Kidney epithelial cell (primary cell): ENCODE results near the gene UBASH3B. TPM values are rescaled to one million over a fixed set of nuclear protein-coding genes. Genes with fewer than 3 reads are reported as not detected.
"Not testable (repeated sequence)": the region's sequence is repeated elsewhere in the genome, so short reads cannot be mapped to it uniquely, and the experiment has no call there.

Experiments used
- DNase-seq: peaks from one replicate; pipeline ENCODE4 v3.0.0-alpha.2; 2010; ENCODE audit warnings: low read depth
- H3K27me3 ChIP-seq: 2 replicates; pipeline ENCODE4 v1.6.0; 2011; ENCODE audit warnings: low read length; ENCODE audit not compliant: control insufficient read depth, insufficient read depth
- H3K36me3 ChIP-seq: 2 replicates; pipeline ENCODE4 v1.5.1; 2011; ENCODE audit warnings: low read length; ENCODE audit not compliant: control insufficient read depth, insufficient read depth
- H3K4me3 ChIP-seq: 2 replicates; pipeline ENCODE4 v1.5.1; 2011; ENCODE audit warnings: low read depth, mild to moderate bottlenecking, control low read depth, low read length
- total RNA-seq: library from RNA; depleted of rRNA; stranded (reverse); fragments of >200 nt; gene quantifications from 2 replicates; pipeline ENCODE4 v1.2.3, GENCODE V29; 2015
- TF ChIP-seq, protein P1 (sequence below): IDR thresholded peaks from 2 replicates; pipeline ENCODE4 v1.5.1; 2011; ENCODE audit warnings: mild to moderate bottlenecking, moderate library complexity, low read length, control low read depth, inconsistent platforms; ENCODE audit not compliant: insufficient read depth, poor library complexity, severe bottlenecking

The UBASH3B gene, protein sequence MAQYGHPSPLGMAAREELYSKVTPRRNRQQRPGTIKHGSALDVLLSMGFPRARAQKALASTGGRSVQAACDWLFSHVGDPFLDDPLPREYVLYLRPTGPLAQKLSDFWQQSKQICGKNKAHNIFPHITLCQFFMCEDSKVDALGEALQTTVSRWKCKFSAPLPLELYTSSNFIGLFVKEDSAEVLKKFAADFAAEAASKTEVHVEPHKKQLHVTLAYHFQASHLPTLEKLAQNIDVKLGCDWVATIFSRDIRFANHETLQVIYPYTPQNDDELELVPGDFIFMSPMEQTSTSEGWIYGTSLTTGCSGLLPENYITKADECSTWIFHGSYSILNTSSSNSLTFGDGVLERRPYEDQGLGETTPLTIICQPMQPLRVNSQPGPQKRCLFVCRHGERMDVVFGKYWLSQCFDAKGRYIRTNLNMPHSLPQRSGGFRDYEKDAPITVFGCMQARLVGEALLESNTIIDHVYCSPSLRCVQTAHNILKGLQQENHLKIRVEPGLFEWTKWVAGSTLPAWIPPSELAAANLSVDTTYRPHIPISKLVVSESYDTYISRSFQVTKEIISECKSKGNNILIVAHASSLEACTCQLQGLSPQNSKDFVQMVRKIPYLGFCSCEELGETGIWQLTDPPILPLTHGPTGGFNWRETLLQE
- 32.0 and 45.4 TPM in 2 replicates for total RNA-seq

DNA sequence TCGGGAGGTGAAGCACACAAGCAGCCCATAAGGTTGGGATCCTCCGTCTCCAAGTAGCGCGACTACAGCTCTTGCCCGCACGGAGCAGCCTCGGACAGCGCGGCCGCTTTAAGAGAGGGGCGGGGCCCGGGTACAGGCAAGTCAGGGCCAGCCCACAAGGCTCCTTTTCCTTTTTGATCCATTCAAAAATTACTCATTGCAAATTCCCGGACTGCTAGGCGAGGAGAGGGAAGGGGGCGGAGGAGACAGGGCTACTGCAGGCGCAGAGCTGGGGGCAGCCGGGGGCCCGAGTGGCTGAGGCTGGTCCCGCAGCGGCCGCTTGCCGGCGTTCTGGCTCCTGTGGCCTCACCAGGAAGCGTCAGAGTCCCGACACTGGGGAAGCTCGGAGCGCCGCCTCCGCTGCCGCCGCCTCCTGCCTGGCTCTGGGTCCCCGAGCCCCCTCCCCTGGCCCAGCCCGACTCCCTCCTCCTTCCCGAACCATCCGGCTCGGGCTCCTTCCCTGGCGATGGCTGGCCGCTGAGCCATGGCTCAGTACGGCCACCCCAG is at the start of gene UBASH3B:
TSS of gene UBASH3B (plus strand) at position 196 of the 546 bp plus-strand sequence. CDS start at position 524, 328 bp downstream.
- DNase-seq, result peak; percentile 80
- H3K27me3 ChIP-seq, result no peaks in the 10 kb centered on the region
- peak within 1 kb of the TSS; percentile 88 for H3K4me3 ChIP-seq
- H3K36me3 ChIP-seq, result no peaks in the 10 kb centered on the region
- TF ChIP-seq, protein P1, sequence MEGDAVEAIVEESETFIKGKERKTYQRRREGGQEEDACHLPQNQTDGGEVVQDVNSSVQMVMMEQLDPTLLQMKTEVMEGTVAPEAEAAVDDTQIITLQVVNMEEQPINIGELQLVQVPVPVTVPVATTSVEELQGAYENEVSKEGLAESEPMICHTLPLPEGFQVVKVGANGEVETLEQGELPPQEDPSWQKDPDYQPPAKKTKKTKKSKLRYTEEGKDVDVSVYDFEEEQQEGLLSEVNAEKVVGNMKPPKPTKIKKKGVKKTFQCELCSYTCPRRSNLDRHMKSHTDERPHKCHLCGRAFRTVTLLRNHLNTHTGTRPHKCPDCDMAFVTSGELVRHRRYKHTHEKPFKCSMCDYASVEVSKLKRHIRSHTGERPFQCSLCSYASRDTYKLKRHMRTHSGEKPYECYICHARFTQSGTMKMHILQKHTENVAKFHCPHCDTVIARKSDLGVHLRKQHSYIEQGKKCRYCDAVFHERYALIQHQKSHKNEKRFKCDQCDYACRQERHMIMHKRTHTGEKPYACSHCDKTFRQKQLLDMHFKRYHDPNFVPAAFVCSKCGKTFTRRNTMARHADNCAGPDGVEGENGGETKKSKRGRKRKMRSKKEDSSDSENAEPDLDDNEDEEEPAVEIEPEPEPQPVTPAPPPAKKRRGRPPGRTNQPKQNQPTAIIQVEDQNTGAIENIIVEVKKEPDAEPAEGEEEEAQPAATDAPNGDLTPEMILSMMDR, result peak; percentile 1

DNA sequence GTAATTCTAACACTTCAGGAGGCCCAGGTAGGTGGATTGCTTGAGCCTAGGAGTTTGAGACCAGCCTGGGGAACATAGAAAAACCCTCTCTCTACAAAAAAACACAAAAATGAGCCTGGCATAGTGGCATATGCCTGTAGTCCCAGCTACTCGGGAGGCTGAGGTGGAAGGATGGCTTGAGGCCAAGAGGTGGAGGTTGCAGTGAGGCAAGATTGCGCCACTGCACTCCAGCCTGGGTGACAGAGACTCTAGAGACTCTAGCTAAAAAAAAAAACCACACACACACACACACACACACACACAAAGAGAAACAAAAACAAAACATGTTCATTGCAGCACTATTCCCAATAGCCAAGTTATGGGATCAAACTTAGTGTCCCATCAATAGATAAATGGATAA is 48.4 kb upstream of the UBASH3B start:
- not testable (repeated sequence) for DNase-seq, H3K27me3 ChIP-seq, H3K4me3 ChIP-seq, H3K36me3 ChIP-seq

DNA sequence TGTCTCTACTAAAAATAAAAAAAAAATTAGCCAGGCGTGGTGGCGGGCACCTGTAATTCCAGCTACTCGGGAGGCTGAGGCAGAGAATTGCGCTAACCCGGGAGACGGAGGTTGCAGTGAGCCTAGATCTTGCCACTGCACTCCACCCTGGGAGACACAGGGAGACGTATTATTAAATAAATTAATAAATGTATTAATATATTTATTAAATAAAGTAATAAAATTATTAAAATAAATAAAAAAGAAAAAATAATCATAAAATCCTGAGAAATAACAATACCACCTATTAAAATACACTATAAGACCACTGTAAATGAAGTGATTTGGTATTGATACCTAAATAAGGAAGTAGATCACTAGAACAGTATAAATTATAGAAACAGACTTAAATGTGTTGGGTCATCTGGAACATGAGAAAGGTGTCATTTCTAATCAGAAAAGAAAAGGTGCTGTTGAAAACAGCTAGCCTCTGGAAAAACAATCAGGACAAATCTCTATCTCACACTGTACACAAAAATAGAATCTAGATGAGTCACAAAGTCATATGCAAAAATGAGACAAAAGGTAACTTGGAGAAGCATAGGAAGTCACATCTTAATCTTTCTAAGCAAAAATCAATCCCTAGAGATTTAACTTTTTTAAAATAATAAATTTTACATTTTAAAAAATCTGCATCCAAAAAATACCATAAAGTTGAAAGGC is 43.2 kb upstream of the UBASH3B start:
- Histone ChIP-seq H3K36me3 (no peaks in the 10 kb centered on the region), H3K27me3 (no peaks in the 10 kb centered on the region), H3K4me3 (no peak overlapping the region)
- DNase-seq, result no peak
- TF ChIP-seq, protein P1, result no peak

DNA sequence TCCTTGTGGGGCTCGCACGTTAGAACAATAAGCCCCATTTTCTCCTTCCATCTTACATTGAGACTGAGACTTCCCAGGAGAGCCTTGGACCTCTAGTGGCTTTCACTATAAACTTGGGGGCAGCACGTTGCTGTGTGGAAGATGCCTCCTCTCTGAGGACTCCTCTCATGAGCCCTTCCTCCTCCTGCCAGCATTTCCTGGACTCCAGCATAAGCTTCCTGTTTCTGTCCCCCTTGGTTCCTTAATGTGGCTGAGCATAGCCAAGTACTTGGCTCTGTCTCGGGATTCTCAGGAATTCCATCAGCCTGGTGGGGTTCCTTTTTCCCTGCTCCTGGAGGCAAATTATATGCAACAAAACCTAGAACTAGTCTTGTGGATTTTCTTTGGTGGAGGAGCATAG is 38.8 kb upstream of the UBASH3B start:
- Histone ChIP-seq H3K36me3 (no peaks in the 10 kb centered on the region), H3K27me3 (no peaks in the 10 kb centered on the region), H3K4me3 (no peak overlapping the region)
- DNase-seq, result no peak
- TF ChIP-seq, protein P1, result no peak

DNA sequence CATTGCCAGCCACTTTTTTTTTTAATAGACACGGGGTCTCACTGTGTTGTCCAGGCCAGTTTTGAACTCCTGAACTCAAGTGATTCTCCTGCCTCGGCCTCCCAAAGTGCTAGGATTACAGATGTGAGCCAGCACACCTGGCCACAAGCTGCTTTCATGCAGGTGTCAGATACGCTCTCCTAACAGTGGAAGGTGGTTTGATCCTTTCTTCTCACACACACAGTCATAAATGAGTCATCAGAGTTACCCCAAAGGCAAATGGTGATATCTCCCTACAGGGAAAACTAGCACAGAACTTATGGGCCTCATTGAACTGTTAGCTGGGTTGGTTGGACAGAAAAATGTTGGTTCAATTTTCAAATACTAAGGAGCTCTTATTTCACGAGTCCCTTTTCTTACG is 38.2 kb upstream of the UBASH3B start:
- TF ChIP-seq, protein P1, result no peak
- Histone ChIP-seq H3K27me3 (no peaks in the 10 kb centered on the region), H3K36me3 (no peaks in the 10 kb centered on the region), H3K4me3 (no peak overlapping the region)
- no peak for DNase-seq

DNA sequence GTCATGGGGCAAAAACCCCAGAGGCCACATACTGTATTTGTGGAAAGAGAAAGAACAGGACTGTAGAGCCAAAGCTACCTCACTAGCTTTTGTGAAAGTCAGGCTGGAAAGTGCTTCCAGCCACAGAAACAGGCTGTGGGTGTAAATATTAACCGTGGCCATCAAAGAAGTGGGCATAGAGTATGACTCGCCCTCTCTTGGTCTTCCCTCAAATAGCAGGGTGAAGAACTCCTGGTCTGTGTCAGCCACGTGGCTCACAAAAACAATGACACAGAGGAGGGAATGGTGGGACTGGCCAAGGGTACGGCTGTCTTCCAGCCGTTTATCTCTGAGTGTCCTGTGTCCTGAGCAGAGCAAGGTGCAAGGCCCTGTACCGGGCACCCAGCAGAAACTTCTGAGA is 37.6 kb upstream of the UBASH3B start:
- H3K36me3 ChIP-seq, result no peaks in the 10 kb centered on the region
- no peaks in the 10 kb centered on the region for H3K27me3 ChIP-seq
- TF ChIP-seq, protein P1, result no peak
- no peak for DNase-seq
- no peak overlapping the region for H3K4me3 ChIP-seq
